ENCODE results near the gene TPST2.
"Not testable (repeated sequence)": the region's sequence is repeated elsewhere in the genome, so short reads cannot be mapped to it uniquely, and the experiment has no call there.

The TPST2 gene

GRCh38 chr22:26589845-26590736 is at the start of gene TPST2:
TPST2 (minus strand) TSS chr22:26590132; CDS start chr22:26541630, 48,502 bp downstream.
- DNase-seq: peak; percentile 5 to 34

- DNase-seq: no peak
Measured at GRCh38 chr22:26636296-26636695, 46.4 kb upstream of the TPST2 start.

GRCh38 chr22:26635117-26635516 is 45.2 kb upstream of the TPST2 start:
- DNase-seq: no peak

- no peak for DNase-seq
Measured at GRCh38 chr22:26634189-26634588, 44.3 kb upstream of the TPST2 start.

- no peak for DNase-seq
Measured at GRCh38 chr22:26632422-26633155, 42.7 kb upstream of the TPST2 start.

- DNase-seq: no peak
Measured at GRCh38 chr22:26631282-26631681, 41.4 kb upstream of the TPST2 start.

- no peak for DNase-seq
Measured at GRCh38 chr22:26629988-26630761, 40.2 kb upstream of the TPST2 start.

- DNase-seq: no peak
Measured at GRCh38 chr22:26624803-26625202, 34.9 kb upstream of the TPST2 start.

GRCh38 chr22:26623984-26624383 is 34.1 kb upstream of the TPST2 start:
- DNase-seq: no peak

GRCh38 chr22:26621663-26622062 is 31.7 kb upstream of the TPST2 start, which contains the start of gene CRYBA4:
CRYBA4 (plus strand) TSS chr22:26621963; CDS start chr22:26622597, 634 bp downstream.
- no peak for DNase-seq

GRCh38 chr22:26620197-26620596 is 30.3 kb upstream of the TPST2 start:
- no peak for DNase-seq

GRCh38 chr22:26619510-26619909 is 29.6 kb upstream of the TPST2 start:
- no peak for DNase-seq

GRCh38 chr22:26618455-26618854 is 28.5 kb upstream of the TPST2 start:
- DNase-seq: no peak

- no peak for DNase-seq
Measured at GRCh38 chr22:26617271-26618199, 27.6 kb upstream of the TPST2 start, which contains the start of gene CRYBB1. CRYBB1 (minus strand) TSS chr22:26618027; CDS start chr22:26616319, 1,708 bp downstream.

GRCh38 chr22:26616650-26617049 is 26.7 kb upstream of the TPST2 start:
- no peak for DNase-seq

- no peak for DNase-seq
Measured at GRCh38 chr22:26615830-26616435, 26.0 kb upstream of the TPST2 start.

- DNase-seq: no peak
Measured at GRCh38 chr22:26615149-26615548, 25.2 kb upstream of the TPST2 start.

- no peak for DNase-seq
Measured at GRCh38 chr22:26614322-26614721, 24.4 kb upstream of the TPST2 start.

- DNase-seq: not testable (repeated sequence)
Measured at GRCh38 chr22:26613753-26614152, 23.8 kb upstream of the TPST2 start.

- no peak for DNase-seq
Measured at GRCh38 chr22:26612652-26613051, 22.7 kb upstream of the TPST2 start.

- DNase-seq: no peak
Measured at GRCh38 chr22:26610996-26611395, 21.1 kb upstream of the TPST2 start.

All from NCI-H187 (cell line).